Lower leg skin (tissue), 3 donors: ENCODE results near the gene AKT1S1.

ENCODE experiments used
- CTCF ChIP-seq, 3 donors: fragments of 450-650 bp; IDR thresholded peaks; one replicate each; pipeline ENCODE4 v1.5.1; 2016; ENCODE audit warnings: antibody characterized with exemption in 3 of 3, mild to moderate bottlenecking in 3 of 3, moderate library complexity in 2 of 3
- POLR2A ChIP-seq, 2 donors: fragments of 450-650 bp; IDR thresholded peaks; one replicate each; pipeline ENCODE4 v1.6.1; 2016 to 2017; ENCODE audit warnings: antibody characterized with exemption in 2 of 2, mild to moderate bottlenecking in 1 of 2, moderate library complexity in 1 of 2

- no peak for TF ChIP-seq CTCF (IDR thresholded peaks at IDR 0.05)
- no peak for TF ChIP-seq POLR2A (IDR thresholded peaks at IDR 0.05)
These were observed 15.6 kb upstream of the AKT1S1 start for GRCh38 chr19:49892716-49893115.
